ENCODE results near the gene CCL26.

DNA sequence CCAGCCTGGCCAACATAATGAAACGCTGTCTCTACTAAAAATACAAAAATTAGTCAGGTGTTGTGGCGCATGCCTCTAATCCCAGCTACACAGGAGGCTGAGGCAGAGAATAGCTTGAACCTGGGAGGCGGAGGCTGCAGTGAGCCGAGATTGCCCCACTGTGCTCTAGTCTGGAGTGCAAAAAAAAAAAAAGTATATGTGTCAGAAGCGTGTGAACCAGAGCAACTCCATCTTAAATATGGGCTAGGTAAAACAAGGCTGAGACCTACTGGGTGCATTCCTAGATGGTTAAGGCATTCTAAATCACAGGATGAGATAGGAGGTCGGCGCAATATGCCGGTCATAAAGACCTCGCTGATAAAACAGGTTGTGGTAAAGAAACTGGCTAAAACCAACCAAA is 35.4 kb upstream of the CCL26 start:
- no peak for TF ChIP-seq CBX5 (IDR thresholded peaks at IDR 0.05; ENCODE audit: low read depth)
- TF ChIP-seq ATF3 (IDR thresholded peaks at IDR 0.05; ENCODE audit: borderline replicate concordance, extremely low read depth, low read depth, low read length): no peak
- TF ChIP-seq EGR1 (IDR thresholded peaks at IDR 0.05; ENCODE audit: borderline replicate concordance in 1 of 2, low read depth in 2 of 2, low read length in 2 of 2): no peak
- TF ChIP-seq CTCF (IDR thresholded peaks at IDR 0.05 in 2 of 3, conservative IDR thresholded peaks at IDR 0.05 in 1 of 3; ENCODE audit: control insufficient read depth in 2 of 3, extremely low read depth in 1 of 3, insufficient read depth in 1 of 3, low read depth in 3 of 3, low read length in 3 of 3): no peak
- no peak for TF ChIP-seq CBFB (IDR thresholded peaks at IDR 0.05; ENCODE audit: low read depth)
- TF ChIP-seq EP300 (IDR thresholded peaks at IDR 0.05; ENCODE audit: borderline replicate concordance in 1 of 2, control insufficient read depth in 1 of 2, low read depth in 2 of 2, low read length in 2 of 2): no peak
- TF ChIP-seq MYC (IDR thresholded peaks at IDR 0.05; ENCODE audit: insufficient read depth, insufficient read length, insufficient replicate concordance, low read length, severe bottlenecking): no peak

Data from GM12878 (cell line).